HepG2 (cell line): ENCODE results near the gene TMEM87A. TPM values are rescaled to one million over a fixed set of nuclear protein-coding genes. Genes with fewer than 3 reads are reported as not detected.

Source experiments
- CBFB ChIP-seq: sonication (generic); formaldehyde crosslinking; IDR thresholded peaks from 2 replicates; pipeline ENCODE4 v1.4.0; 2020; ENCODE audit warnings: missing genetic modification reagents
- DMAP1 ChIP-seq: IDR thresholded peaks from 2 replicates; pipeline ENCODE4 v1.6.1; 2016
- DNMT3B ChIP-seq: conservative IDR thresholded peaks from 2 replicates; pipeline ENCODE4 v1.6.1; 2016; ENCODE audit warnings: missing biosample characterization, control low read depth
- EP300 ChIP-seq, 3 experiments: sonication (generic) in 1 of 3; formaldehyde crosslinking in 1 of 3; IDR thresholded peaks; 2 replicates each; pipeline versions ENCODE4 v1.5.1 to v1.6.1; 2011 to 2020; ENCODE audit warnings: low read depth in 2 of 3, low read length in 2 of 3, borderline replicate concordance in 1 of 3, improper control_type of control experiment in 1 of 3, mild to moderate bottlenecking in 1 of 3, missing genetic modification reagents in 1 of 3, moderate library complexity in 1 of 3
- ETV6 ChIP-seq: sonication (generic); formaldehyde crosslinking; conservative IDR thresholded peaks from 2 replicates; pipeline ENCODE4 v1.4.0; 2020; ENCODE audit warnings: missing genetic modification reagents
- HDAC1 ChIP-seq: sonication (generic); formaldehyde crosslinking; IDR thresholded peaks from 2 replicates; pipeline ENCODE4 v1.5.1; 2020; ENCODE audit warnings: mild to moderate bottlenecking, missing genetic modification reagents
- HES4 ChIP-seq: sonication (generic); formaldehyde crosslinking; IDR thresholded peaks from 2 replicates; pipeline ENCODE4 v1.9.0; 2021; ENCODE audit warnings: mild to moderate bottlenecking, missing genetic modification reagents, borderline replicate concordance
- JARID2 ChIP-seq: sonication (generic); formaldehyde crosslinking; IDR thresholded peaks from 2 replicates; pipeline ENCODE4 v1.8.1; 2023; ENCODE audit warnings: missing genetic modification reagents, inconsistent platforms; ENCODE audit not compliant: insufficient replicate concordance
- JUN ChIP-seq: sonication (generic); formaldehyde crosslinking; IDR thresholded peaks from 2 replicates; pipeline ENCODE4 v1.4.0; 2020; ENCODE audit warnings: mild to moderate bottlenecking, missing genetic modification reagents
- MTF2 ChIP-seq: sonication (generic); formaldehyde crosslinking; IDR thresholded peaks from 2 replicates; pipeline ENCODE4 v1.5.0; 2020; ENCODE audit warnings: missing genetic modification reagents, borderline replicate concordance
- ONECUT2 ChIP-seq: sonication (generic); formaldehyde crosslinking; IDR thresholded peaks from 2 replicates; pipeline ENCODE4 v1.4.0; 2020; ENCODE audit warnings: missing genetic modification reagents
- PHF21A ChIP-seq: sonication (generic); formaldehyde crosslinking; IDR thresholded peaks from 2 replicates; pipeline ENCODE4 v1.5.0; 2020; ENCODE audit warnings: mild to moderate bottlenecking, missing genetic modification reagents
- PLRG1 ChIP-seq: fragments of 450-650 bp; conservative IDR thresholded peaks from 2 replicates; pipeline ENCODE4 v1.6.1; 2016
- SALL1 ChIP-seq: sonication (generic); formaldehyde crosslinking; IDR thresholded peaks from 2 replicates; pipeline ENCODE4 v1.8.0; 2022; ENCODE audit warnings: mild to moderate bottlenecking, missing genetic modification reagents
- SAP130 ChIP-seq: IDR thresholded peaks from 2 replicates; pipeline ENCODE4 v1.6.1; 2016; ENCODE audit warnings: low read depth
- TBX2 ChIP-seq: sonication (generic); formaldehyde crosslinking; IDR thresholded peaks from 2 replicates; pipeline ENCODE4 v1.5.0; 2020; ENCODE audit warnings: missing genetic modification reagents, mild to moderate bottlenecking, borderline replicate concordance
- TGIF2 ChIP-seq: IDR thresholded peaks from 2 replicates; pipeline ENCODE4 v1.6.1; 2016; ENCODE audit warnings: control low read depth, missing compliant biosample characterization
- WIZ ChIP-seq: sonication (generic); formaldehyde crosslinking; IDR thresholded peaks from 2 replicates; pipeline ENCODE4 v1.5.1; 2020; ENCODE audit warnings: mild to moderate bottlenecking, missing genetic modification reagents
- ZMYM3 ChIP-seq: sonication (generic); formaldehyde crosslinking; IDR thresholded peaks from 2 replicates; pipeline ENCODE4 v1.5.1; 2020; ENCODE audit warnings: mild to moderate bottlenecking, missing genetic modification reagents
- polyA plus RNA-seq, 8 experiments: library from polyadenylated mRNA; depleted of rRNA in 3 of 8; stranded (reverse) in 7 of 8; unstranded in 1 of 8; fragments of >200 nt; fragmentation: Illumina TruSeq in 4 of 8; extraction: Trizol in 4 of 8; gene quantifications; 2 replicates each; pipeline versions ENCODE4 v1.2.1 to v1.2.3, GENCODE V29; 2011 to 2016; ENCODE audit warnings: low read depth in 4 of 8, missing spikeins in 1 of 8, mixed read lengths in 1 of 8; ENCODE audit not compliant: insufficient read depth in 1 of 8
- total RNA-seq, 5 experiments: library from RNA; depleted of rRNA; stranded (reverse); fragments of >200 nt; fragmentation: Illumina TruSeq; extraction: Trizol; gene quantifications; 2 replicates each; pipeline ENCODE4 v1.2.3, GENCODE V29; 2016; ENCODE audit warnings: low read depth in 1 of 5
- TF ChIP-seq, protein P1 (sequence below): sonication (generic); formaldehyde crosslinking; IDR thresholded peaks from 2 replicates; pipeline ENCODE4 v1.4.0; 2020; ENCODE audit warnings: missing genetic modification reagents
- TF ChIP-seq, protein P2 (sequence below): sonication (generic); formaldehyde crosslinking; IDR thresholded peaks from 2 replicates; pipeline ENCODE4 v1.4.0; 2020; ENCODE audit warnings: low read depth, missing genetic modification reagents
- TF ChIP-seq, protein P3 (sequence below): sonication (generic); formaldehyde crosslinking; IDR thresholded peaks from 2 replicates; pipeline ENCODE4 v1.5.0; 2020; ENCODE audit warnings: mild to moderate bottlenecking, missing genetic modification reagents
- TF ChIP-seq, protein P4 (sequence below): sonication (generic); formaldehyde crosslinking; IDR thresholded peaks from 2 replicates; pipeline ENCODE4 v1.5.1; 2020; ENCODE audit warnings: mild to moderate bottlenecking, missing genetic modification reagents

TMEM87A gene
- total and polyA plus RNA-seq, 2 of the 13 experiments (the other 11 are each of a cell fraction or from before 2014, with no cell fraction given), result 20.2 to 42.8 TPM

DNA sequence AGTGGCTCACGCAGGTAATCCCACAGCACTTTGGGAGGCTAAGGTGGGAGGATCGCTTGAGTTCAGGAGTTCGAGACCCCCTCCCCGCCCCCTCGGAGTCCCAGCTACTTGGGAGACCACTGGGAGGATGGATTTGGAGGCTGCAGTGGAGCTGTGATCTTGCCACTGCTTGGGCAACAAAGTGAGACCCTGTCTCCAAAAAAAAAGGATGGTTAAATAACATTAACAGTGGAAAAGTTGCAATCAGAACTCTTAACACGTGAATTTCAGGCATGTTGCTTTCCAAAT, 1.4 kb upstream of the TMEM87A start (continued):
- TF ChIP-seq WIZ (CRISPR knock-in tag) (no peak), ONECUT2 (CRISPR knock-in tag) (no peak), TGIF2 (CRISPR knock-in tag) (no peak), ETV6 (no peak), ZMYM3 (CRISPR knock-in tag) (peak; percentile 84), DMAP1 (CRISPR knock-in tag) (no peak), SALL1 (CRISPR knock-in tag) (peak; percentile 30; the same call in 1 of the 2 replicates), TBX2 (CRISPR knock-in tag) (no peak), SAP130 (CRISPR knock-in tag) (no peak), PLRG1 (no peak), JARID2 (no peak), MTF2 (CRISPR knock-in tag) (no peak), EP300 (IDR thresholded peaks at IDR 0.05; ENCODE audit: low read depth in 2 of 2, low read length in 2 of 2) (no peak), EP300 (CRISPR knock-in tag; IDR thresholded peaks at IDR 0.05; ENCODE audit: borderline replicate concordance) (no peak), CBFB (no peak), JUN (no peak), HES4 (CRISPR knock-in tag) (no peak), PHF21A (CRISPR knock-in tag) (no peak), DNMT3B (CRISPR knock-in tag) (no peak), HDAC1 (CRISPR knock-in tag) (no peak)
- TF ChIP-seq, protein P1, sequence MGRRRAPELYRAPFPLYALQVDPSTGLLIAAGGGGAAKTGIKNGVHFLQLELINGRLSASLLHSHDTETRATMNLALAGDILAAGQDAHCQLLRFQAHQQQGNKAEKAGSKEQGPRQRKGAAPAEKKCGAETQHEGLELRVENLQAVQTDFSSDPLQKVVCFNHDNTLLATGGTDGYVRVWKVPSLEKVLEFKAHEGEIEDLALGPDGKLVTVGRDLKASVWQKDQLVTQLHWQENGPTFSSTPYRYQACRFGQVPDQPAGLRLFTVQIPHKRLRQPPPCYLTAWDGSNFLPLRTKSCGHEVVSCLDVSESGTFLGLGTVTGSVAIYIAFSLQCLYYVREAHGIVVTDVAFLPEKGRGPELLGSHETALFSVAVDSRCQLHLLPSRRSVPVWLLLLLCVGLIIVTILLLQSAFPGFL (CRISPR knock-in tag), result no peak
- TF ChIP-seq, protein P2, sequence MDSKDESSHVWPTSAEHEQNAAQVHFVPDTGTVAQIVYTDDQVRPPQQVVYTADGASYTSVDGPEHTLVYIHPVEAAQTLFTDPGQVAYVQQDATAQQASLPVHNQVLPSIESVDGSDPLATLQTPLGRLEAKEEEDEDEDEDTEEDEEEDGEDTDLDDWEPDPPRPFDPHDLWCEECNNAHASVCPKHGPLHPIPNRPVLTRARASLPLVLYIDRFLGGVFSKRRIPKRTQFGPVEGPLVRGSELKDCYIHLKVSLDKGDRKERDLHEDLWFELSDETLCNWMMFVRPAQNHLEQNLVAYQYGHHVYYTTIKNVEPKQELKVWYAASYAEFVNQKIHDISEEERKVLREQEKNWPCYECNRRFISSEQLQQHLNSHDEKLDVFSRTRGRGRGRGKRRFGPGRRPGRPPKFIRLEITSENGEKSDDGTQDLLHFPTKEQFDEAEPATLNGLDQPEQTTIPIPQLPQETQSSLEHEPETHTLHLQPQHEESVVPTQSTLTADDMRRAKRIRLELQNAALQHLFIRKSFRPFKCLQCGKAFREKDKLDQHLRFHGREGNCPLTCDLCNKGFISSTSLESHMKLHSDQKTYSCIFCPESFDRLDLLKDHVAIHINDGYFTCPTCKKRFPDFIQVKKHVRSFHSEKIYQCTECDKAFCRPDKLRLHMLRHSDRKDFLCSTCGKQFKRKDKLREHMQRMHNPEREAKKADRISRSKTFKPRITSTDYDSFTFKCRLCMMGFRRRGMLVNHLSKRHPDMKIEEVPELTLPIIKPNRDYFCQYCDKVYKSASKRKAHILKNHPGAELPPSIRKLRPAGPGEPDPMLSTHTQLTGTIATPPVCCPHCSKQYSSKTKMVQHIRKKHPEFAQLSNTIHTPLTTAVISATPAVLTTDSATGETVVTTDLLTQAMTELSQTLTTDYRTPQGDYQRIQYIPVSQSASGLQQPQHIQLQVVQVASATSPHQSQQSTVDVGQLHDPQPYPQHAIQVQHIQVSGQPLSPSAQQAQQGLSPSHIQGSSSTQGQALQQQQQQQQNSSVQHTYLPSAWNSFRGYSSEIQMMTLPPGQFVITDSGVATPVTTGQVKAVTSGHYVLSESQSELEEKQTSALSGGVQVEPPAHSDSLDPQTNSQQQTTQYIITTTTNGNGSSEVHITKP (CRISPR knock-in tag), result no peak
- TF ChIP-seq, protein P3, sequence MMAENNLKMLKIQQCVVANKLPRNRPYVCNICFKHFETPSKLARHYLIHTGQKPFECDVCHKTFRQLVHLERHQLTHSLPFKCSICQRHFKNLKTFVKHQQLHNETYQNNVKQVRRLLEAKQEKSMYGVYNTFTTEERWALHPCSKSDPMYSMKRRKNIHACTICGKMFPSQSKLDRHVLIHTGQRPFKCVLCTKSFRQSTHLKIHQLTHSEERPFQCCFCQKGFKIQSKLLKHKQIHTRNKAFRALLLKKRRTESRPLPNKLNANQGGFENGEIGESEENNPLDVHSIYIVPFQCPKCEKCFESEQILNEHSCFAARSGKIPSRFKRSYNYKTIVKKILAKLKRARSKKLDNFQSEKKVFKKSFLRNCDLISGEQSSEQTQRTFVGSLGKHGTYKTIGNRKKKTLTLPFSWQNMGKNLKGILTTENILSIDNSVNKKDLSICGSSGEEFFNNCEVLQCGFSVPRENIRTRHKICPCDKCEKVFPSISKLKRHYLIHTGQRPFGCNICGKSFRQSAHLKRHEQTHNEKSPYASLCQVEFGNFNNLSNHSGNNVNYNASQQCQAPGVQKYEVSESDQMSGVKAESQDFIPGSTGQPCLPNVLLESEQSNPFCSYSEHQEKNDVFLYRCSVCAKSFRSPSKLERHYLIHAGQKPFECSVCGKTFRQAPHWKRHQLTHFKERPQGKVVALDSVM (CRISPR knock-in tag), result peak; percentile 97
- TF ChIP-seq, protein P4, sequence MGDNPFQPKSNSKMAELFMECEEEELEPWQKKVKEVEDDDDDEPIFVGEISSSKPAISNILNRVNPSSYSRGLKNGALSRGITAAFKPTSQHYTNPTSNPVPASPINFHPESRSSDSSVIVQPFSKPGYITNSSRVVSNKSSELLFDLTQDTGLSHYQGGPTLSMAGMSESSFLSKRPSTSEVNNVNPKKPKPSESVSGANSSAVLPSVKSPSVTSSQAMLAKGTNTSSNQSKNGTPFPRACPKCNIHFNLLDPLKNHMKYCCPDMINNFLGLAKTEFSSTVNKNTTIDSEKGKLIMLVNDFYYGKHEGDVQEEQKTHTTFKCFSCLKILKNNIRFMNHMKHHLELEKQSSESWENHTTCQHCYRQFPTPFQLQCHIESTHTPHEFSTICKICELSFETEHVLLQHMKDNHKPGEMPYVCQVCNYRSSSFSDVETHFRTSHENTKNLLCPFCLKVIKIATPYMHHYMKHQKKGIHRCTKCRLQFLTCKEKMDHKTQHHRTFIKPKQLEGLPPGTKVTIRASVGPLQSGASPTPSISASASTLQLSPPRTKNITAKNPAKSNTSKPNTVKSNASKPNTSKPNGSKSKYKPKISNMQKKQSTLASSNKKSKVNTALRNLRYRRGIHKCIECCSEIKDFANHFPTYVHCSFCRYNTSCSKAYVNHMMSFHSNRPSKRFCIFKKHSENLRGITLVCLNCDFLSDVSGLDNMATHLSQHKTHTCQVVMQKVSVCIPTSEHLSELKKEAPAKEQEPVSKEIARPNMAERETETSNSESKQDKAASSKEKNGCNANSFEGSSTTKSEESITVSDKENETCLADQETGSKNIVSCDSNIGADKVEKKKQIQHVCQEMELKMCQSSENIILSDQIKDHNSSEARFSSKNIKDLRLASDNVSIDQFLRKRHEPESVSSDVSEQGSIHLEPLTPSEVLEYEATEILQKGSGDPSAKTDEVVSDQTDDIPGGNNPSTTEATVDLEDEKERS (CRISPR knock-in tag), result no peak
